Vagina (tissue), 2 donors: ENCODE measurements around the gene IPMK. TPM values are rescaled to one million over a fixed set of nuclear protein-coding genes. Genes with fewer than 3 reads are reported as not detected.
"Not testable (repeated sequence)": the region's sequence is repeated elsewhere in the genome, so short reads cannot be mapped to it uniquely, and the experiment has no call there.

Experiments
- DNase-seq, 2 donors: peaks; one replicate each; pipeline ENCODE4 v3.0.0-alpha.2; 2017; ENCODE audit errors: extremely low spot score in 2 of 2
- H3K27ac ChIP-seq: fragments of 200-600 bp; sonication (generic); one replicate; pipeline ENCODE4 v1.5.1; 2019
- H3K27me3 ChIP-seq: fragments of 200-600 bp; sonication (generic); one replicate; pipeline ENCODE4 v1.5.1; 2019
- H3K36me3 ChIP-seq, 2 donors: fragments of 200-600 bp; sonication (generic); one replicate each; pipeline ENCODE4 v1.5.1; 2017 to 2019
- H3K4me1 ChIP-seq: fragments of 200-600 bp; sonication (generic); one replicate; pipeline ENCODE4 v1.5.1; 2019
- H3K4me3 ChIP-seq, 2 donors: fragments of 200-600 bp; sonication (generic); 1 replicate in 1 of 2; 2 replicates in 1 of 2; pipeline ENCODE4 v1.5.1; 2016 to 2019
- H3K9me3 ChIP-seq: fragments of 200-600 bp; sonication (generic); one replicate; pipeline ENCODE4 v1.5.1; 2019
- CTCF ChIP-seq, 3 experiments: fragments of 450-650 bp in 2 of 3; fragments of 200-600 bp in 1 of 3; sonication (generic) in 1 of 3; IDR thresholded peaks; one replicate each; pipeline ENCODE4 v1.5.1; 2017 to 2019; ENCODE audit warnings: antibody characterized with exemption in 3 of 3, mild to moderate bottlenecking in 2 of 3, moderate library complexity in 2 of 3
- POLR2A ChIP-seq, 2 donors: fragments of 450-650 bp; IDR thresholded peaks; one replicate each; pipeline ENCODE4 v1.6.1; 2017; ENCODE audit warnings: antibody characterized with exemption in 2 of 2, mild to moderate bottlenecking in 2 of 2, moderate library complexity in 2 of 2
- POLR2AphosphoS5 ChIP-seq, 2 donors: sonication (generic); formaldehyde crosslinking; IDR thresholded peaks; one replicate each; pipeline ENCODE4 v1.9.0; 2017; ENCODE audit warnings: antibody characterized with exemption in 2 of 2, mild to moderate bottlenecking in 2 of 2, low read depth in 1 of 2; ENCODE audit not compliant: insufficient read depth in 1 of 2
- intact Hi-C: fragments of 100-400 bp; cut with DNase I; formaldehyde crosslinking; loops from one replicate; pipeline ENCODE4 v1.15.1; 2023
- total RNA-seq: library from RNA; depleted of rRNA; stranded (reverse); fragments of >200 nt; gene quantifications from one replicate; pipeline ENCODE4 v1.2.3, GENCODE V29; 2016

IPMK gene
- total RNA-seq, 1 donor from 2014 or later = 6.1 TPM

- H3K4me1 ChIP-seq = peaks cover 30% of the 10 kb centered on the region
- no peaks in the 10 kb centered on the region for H3K9me3 ChIP-seq
- TF ChIP-seq POLR2A (IDR thresholded peaks at IDR 0.05) = no peak
- no peak for TF ChIP-seq POLR2AphosphoS5 (IDR thresholded peaks at IDR 0.05; ENCODE audit: insufficient read depth in 1 of 2, low read depth in 1 of 2)
- no peak for TF ChIP-seq CTCF (IDR thresholded peaks at IDR 0.05)
- intact Hi-C loops = no loop called here
- no peaks in the 10 kb centered on the region for H3K27me3 ChIP-seq
- H3K36me3 ChIP-seq = no peaks in the 10 kb centered on the region
- no peak for DNase-seq
- H3K27ac ChIP-seq = no peak overlapping the region
- no peak overlapping the region for H3K4me3 ChIP-seq
Measured at GRCh38 chr10:58265249-58265648, 2.4 kb downstream of the IPMK start.

GRCh38 chr10:58264780-58265179, 2.9 kb downstream of the IPMK start:
- Histone ChIP-seq H3K9me3 (no peaks in the 10 kb centered on the region), H3K27me3 (no peaks in the 10 kb centered on the region), H3K4me3 (no peak overlapping the region), H3K4me1 (peaks cover 27% of the 10 kb centered on the region), H3K36me3 (no peaks in the 10 kb centered on the region), H3K27ac (no peak overlapping the region)
- intact Hi-C loops = no loop called here
- DNase-seq = no peak
- TF ChIP-seq POLR2AphosphoS5 (IDR thresholded peaks at IDR 0.05; ENCODE audit: insufficient read depth in 1 of 2, low read depth in 1 of 2) (no peak), POLR2A (IDR thresholded peaks at IDR 0.05) (no peak), CTCF (IDR thresholded peaks at IDR 0.05) (no peak)

- intact Hi-C loops = no loop called here
- Histone ChIP-seq H3K4me3 (no peak overlapping the region), H3K9me3 (no peaks in the 10 kb centered on the region), H3K27me3 (no peaks in the 10 kb centered on the region), H3K27ac (no peak overlapping the region), H3K4me1 (peaks cover 24% of the 10 kb centered on the region), H3K36me3 (no peaks in the 10 kb centered on the region)
- no peak for DNase-seq
- TF ChIP-seq POLR2AphosphoS5 (IDR thresholded peaks at IDR 0.05; ENCODE audit: insufficient read depth in 1 of 2, low read depth in 1 of 2) (no peak), POLR2A (IDR thresholded peaks at IDR 0.05) (no peak), CTCF (IDR thresholded peaks at IDR 0.05) (no peak)
Measured at GRCh38 chr10:58262766-58263165, 4.9 kb downstream of the IPMK start.

GRCh38 chr10:58260334-58260733, 7.4 kb downstream of the IPMK start:
- Histone ChIP-seq H3K4me1 (peaks cover 9% of the 10 kb centered on the region), H3K36me3 (no peaks in the 10 kb centered on the region), H3K27ac (no peak overlapping the region), H3K27me3 (no peaks in the 10 kb centered on the region), H3K9me3 (no peaks in the 10 kb centered on the region), H3K4me3 (no peak overlapping the region)
- TF ChIP-seq POLR2AphosphoS5 (IDR thresholded peaks at IDR 0.05; ENCODE audit: insufficient read depth in 1 of 2, low read depth in 1 of 2) = no peak
- TF ChIP-seq CTCF (IDR thresholded peaks at IDR 0.05) = no peak
- TF ChIP-seq POLR2A (IDR thresholded peaks at IDR 0.05) = no peak
- DNase-seq = no peak
- intact Hi-C loops = no loop called here

- no peaks in the 10 kb centered on the region for H3K36me3 ChIP-seq
- no peaks in the 10 kb centered on the region for H3K9me3 ChIP-seq
- no peak for DNase-seq
- H3K27me3 ChIP-seq = no peaks in the 10 kb centered on the region
- no peak overlapping the region for H3K4me3 ChIP-seq
- no peak for TF ChIP-seq CTCF (IDR thresholded peaks at IDR 0.05)
- intact Hi-C loops = no loop called here
- no peaks in the 10 kb centered on the region for H3K4me1 ChIP-seq
- H3K27ac ChIP-seq = no peak overlapping the region
Measured at GRCh38 chr10:58258977-58259692, 8.6 kb downstream of the IPMK start.

GRCh38 chr10:58256013-58256780, 11.5 kb downstream of the IPMK start:
- H3K9me3 ChIP-seq, DNase-seq, H3K4me3 ChIP-seq, intact Hi-C loops, H3K36me3 ChIP-seq, H3K4me1 ChIP-seq, H3K27ac ChIP-seq, H3K27me3 ChIP-seq: not testable (repeated sequence)
